ENCODE data around the gene ORAI3.

The ORAI3 gene

DNA sequence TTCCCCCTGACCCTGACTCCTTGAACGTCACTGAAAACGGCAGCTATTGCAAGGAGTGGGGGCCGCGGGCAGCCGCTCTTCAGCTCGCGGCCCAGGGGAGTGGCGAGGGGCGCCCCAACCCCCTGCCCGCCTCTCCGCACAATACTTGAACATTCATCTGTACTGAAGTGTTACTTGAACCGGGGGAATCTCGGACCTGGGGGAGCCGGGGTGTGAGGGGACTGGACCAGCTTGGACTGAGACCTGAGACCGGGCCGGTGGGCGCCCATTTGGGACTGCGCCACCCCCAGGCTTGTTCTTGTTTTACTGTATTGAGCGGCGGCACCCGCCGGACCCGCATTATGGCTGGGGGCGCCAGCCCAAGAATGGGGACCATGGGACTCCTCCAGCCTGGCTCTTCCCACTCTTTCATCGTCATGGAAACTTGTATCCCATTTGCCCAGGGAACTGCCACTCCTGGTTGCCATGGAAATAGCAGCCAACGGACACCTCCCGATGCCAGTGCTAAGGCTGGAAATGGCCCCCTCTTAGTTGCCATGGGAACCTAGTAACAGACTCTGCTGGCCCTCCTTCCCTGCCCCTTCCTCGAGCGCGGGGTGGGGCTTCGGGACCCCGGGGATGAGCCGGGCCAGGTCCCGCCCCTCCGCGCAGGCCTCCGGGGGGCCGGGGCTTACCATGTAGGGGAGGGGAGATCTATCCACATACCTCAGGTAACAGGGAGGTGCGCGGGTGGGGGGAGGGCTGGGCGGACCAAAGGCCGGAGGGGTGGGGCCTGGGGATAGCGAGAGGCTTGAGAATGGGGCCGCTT is 805 bp upstream of the ORAI3 start:
- CTCF ChIA-PET, result no interaction called here
- Mint-ChIP-seq H3K27me3 (no peaks in the 10 kb centered on the region), H3K9me3 (no peaks in the 10 kb centered on the region), H3K27ac (no peak overlapping the region), H3K4me1 (peaks cover 23% of the 10 kb centered on the region), H3K4me3 (no peak overlapping the region), H3K36me3 (peaks cover 18% of the 10 kb centered on the region)
- DNase-seq, result peak; percentile 35

DNA sequence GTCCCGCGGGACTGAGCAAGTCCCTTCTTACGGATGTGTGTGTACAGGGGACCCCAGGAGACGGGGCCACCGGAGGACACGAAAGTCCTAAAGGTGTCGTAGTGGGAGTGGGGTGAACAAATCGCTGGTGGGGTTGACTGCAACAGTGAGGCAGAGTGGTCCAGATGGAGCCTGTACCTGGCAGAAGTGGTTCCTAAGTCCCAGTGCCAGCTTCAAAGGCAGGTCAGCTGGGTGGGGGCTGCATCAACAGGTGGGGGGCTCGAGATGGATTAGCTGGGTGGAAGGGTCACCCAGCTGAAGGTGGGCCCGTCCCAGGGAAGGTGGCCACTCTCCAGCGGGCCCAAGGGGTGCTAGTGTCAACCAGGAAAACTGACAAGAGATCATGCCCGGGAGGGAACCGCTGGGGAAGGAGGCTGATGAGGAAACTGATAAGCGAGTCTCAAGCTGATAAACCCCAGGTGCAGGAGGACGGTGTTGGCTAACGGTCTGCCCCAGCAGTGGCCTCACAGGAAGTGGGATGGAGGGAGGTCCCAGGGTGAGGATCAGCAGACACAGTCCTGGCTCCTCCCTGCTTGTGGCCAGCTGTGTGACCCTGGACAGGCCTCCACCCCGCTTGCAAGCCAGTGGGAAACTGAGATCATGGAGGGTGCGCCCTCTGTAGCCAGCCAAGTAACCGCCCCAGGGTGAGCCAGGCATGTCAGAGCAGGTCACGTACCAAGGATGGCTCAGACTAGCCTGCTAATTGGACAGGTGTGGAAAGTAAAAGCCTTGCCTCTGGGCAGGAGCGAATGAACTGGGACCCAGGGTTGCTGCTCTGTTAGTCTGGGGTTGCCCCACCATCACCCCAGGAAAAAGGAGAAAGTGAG is 1.0 kb downstream of the ORAI3 start:
- Mint-ChIP-seq H3K36me3 (peaks cover 12% of the 10 kb centered on the region), H3K4me3 (peak overlapping the region; percentile 97), H3K4me1 (peaks cover 28% of the 10 kb centered on the region), H3K9me3 (no peaks in the 10 kb centered on the region), H3K27me3 (no peaks in the 10 kb centered on the region), H3K27ac (peak overlapping the region; percentile 92)
- DNase-seq, result peak; percentile 73
- CTCF ChIA-PET, result interaction anchor here (0.6 to 1.4 kb wide), 7 partner anchors 8 to 66 kb away, joined by 3 to 5 read pairs (median 5); no protein-coding TSS in a partner anchor

DNA sequence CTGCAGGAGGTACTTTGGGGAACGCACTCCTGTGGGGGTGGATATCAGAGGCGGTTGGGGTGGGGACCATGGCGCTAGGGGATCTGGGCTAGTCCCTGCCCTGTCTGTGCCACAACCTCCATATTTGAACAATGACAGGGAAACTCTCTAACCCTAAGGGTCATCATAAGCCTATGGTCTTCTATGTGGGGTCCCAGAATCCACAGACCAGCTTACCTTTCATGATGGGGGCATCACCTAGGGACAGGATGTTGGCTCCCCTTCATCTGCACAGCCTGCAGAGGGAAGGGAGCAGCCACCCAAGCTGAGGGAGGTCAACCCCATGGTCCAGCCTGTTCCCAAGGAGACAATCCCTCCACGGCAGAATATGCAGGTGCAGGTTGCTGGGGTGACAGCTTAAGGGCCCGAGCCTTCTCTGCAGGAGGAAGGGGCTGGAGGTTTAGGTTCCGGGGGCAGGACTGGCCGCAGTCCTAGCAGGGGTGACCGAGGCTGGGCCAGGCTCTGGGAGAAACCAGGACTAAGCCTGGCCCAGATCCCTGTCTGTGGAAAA is 1.7 kb downstream of the ORAI3 start:
- Mint-ChIP-seq H3K36me3 (peaks cover 12% of the 10 kb centered on the region), H3K27me3 (no peaks in the 10 kb centered on the region), H3K9me3 (no peaks in the 10 kb centered on the region), H3K4me3 (peak overlapping the region; percentile 97), H3K4me1 (peaks cover 28% of the 10 kb centered on the region), H3K27ac (peak overlapping the region; percentile 92)
- no peak for DNase-seq
- CTCF ChIA-PET, result interaction anchor here (0.8 to 1.4 kb wide), 5 partner anchors 9 to 18 kb away, joined by 3 to 5 read pairs (median 5); no protein-coding TSS in a partner anchor

DNA sequence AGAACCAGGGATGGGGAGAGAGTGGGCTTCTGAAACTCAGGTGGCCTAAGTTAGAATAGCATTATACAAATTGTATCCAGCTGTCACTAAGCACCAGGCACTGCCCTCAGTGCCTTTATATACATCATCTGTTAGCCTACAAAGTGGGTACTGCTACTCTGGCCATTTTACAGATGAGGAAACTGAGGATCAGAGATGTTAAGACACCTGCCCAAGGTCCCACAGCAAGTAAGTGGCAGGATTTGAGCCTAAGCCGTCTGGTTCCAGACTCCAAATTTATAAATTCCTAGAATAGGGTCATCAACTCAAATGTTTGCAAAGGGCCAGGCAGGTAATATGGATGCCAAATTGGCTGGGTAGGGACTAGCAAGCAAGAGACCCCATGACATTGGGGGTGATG is 2.3 kb downstream of the ORAI3 start:
- DNase-seq, result no peak
- Mint-ChIP-seq H3K36me3 (peaks cover 12% of the 10 kb centered on the region), H3K4me3 (peak overlapping the region; percentile 97), H3K4me1 (peaks cover 31% of the 10 kb centered on the region), H3K27ac (no peak overlapping the region), H3K9me3 (no peaks in the 10 kb centered on the region), H3K27me3 (no peaks in the 10 kb centered on the region)
- CTCF ChIA-PET, result no interaction called here

DNA sequence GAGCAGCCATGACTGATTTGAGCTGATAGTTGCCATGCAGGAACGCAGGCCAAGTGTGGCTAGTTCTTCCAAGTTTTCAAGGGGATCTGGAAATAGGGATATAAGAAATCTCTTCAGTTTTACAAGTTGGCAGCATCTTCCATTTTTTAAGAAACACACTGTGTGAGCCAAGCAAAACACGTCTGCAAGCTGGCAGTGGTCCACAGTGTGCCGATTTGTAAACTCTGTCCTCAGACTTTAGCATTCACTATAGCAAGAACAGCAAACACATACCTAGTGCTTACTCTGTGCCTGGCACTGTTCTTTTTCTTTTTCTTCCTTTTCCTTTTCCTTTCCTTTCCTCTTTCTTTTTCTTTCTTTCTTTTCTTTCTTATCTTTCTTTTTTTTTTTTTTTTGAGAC is 2.9 kb downstream of the ORAI3 start:
- no peak for DNase-seq
- Mint-ChIP-seq H3K36me3 (peaks cover 11% of the 10 kb centered on the region), H3K9me3 (no peaks in the 10 kb centered on the region), H3K27ac (no peak overlapping the region), H3K27me3 (no peaks in the 10 kb centered on the region), H3K4me1 (peaks cover 36% of the 10 kb centered on the region), H3K4me3 (no peak overlapping the region)
- CTCF ChIA-PET, result interaction anchor here (0.7 kb wide), 1 partner anchor 10 kb away, joined by 3 read pairs; no protein-coding TSS in a partner anchor

DNA sequence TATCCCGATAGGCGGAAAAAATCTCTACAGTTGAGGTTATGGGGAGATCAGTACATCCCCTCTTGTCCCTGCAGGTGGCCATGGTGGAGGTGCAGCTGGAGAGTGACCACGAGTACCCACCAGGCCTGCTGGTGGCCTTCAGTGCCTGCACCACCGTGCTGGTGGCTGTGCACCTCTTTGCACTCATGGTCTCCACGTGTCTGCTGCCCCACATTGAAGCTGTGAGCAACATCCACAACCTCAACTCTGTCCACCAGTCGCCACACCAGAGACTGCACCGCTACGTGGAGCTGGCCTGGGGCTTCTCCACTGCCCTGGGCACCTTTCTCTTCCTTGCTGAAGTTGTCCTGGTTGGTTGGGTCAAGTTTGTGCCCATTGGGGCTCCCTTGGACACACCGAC is 4.2 kb downstream of the ORAI3 start:
- CTCF ChIA-PET, result interaction anchor here (1.7 to 4.2 kb wide), 3 partner anchors 9 to 31 kb away, joined by 4 to 31 read pairs (median 5); no protein-coding TSS in a partner anchor
- Mint-ChIP-seq H3K4me1 (peaks cover 44% of the 10 kb centered on the region), H3K27ac (no peak overlapping the region)

DNA sequence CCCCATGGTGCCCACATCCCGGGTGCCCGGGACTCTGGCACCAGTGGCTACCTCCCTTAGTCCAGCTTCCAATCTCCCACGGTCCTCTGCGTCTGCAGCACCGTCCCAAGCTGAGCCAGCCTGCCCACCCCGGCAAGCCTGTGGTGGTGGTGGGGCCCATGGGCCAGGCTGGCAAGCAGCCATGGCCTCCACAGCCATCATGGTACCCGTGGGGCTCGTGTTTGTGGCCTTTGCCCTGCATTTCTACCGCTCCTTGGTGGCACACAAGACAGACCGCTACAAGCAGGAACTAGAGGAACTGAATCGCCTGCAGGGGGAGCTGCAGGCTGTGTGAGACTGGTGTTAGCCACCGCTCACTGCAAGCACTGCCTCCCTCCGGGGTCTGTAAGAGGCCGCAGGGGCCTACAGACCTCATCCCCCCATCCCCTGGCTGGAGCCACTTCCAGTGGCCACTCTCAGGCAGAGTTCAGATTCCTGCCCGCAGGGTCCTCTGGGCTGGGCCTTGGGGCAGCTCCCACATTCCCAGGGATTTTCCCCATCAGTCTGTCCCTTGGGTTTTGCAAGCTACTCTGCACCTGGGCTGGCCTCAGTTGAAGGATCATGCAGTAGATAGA is 4.8 kb downstream of the ORAI3 start:
- H3K9me3 Mint-ChIP-seq, result no peaks in the 10 kb centered on the region
- H3K27me3 Mint-ChIP-seq, result no peaks in the 10 kb centered on the region
- DNase-seq, result peak; percentile 74
- peaks cover 15% of the 10 kb centered on the region for H3K36me3 Mint-ChIP-seq
- H3K4me3 Mint-ChIP-seq, result no peak overlapping the region
- peak overlapping the region; percentile 24 for H3K27ac Mint-ChIP-seq
- CTCF ChIA-PET, result interaction anchor here (0.7 to 4.2 kb wide), 10 partner anchors 9 to 189 kb away, joined by 3 to 31 read pairs (median 4); no protein-coding TSS in a partner anchor
- peaks cover 46% of the 10 kb centered on the region for H3K4me1 Mint-ChIP-seq

More for the DNA sequence above, 4.2 kb downstream of the ORAI3 start:
- Mint-ChIP-seq H3K9me3 (no peaks in the 10 kb centered on the region), H3K36me3 (peaks cover 13% of the 10 kb centered on the region), H3K4me3 (no peak overlapping the region), H3K27me3 (no peaks in the 10 kb centered on the region)
- no peak for DNase-seq

DNA sequence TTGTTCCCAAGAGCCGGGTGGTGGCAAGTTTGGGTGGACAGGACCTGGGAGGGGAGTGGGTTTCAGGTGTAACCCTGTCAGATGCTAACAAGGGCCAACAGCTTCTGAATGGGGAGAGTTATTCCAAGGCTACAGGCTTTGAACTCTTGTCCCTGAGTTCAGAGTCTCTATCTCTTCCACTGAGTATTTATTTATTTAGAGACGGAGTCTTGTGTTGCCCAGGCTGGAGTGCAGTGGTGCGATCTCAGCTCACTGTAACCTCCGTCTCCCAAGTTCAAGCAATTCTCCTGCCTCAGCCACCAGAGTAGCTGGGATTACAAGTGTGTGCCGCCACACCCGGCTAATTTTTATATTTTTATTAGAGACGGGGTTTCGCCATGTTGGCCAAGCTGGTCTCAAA is 6.1 kb downstream of the ORAI3 start:
- H3K36me3 Mint-ChIP-seq, result peaks cover 20% of the 10 kb centered on the region
- CTCF ChIA-PET, result interaction anchor here (1.9 to 4.2 kb wide), 3 partner anchors 14 to 187 kb away, joined by 10 to 31 read pairs (median 11); no protein-coding TSS in a partner anchor
- no peak overlapping the region for H3K4me3 Mint-ChIP-seq
- H3K27me3 Mint-ChIP-seq, result no peaks in the 10 kb centered on the region
- peaks cover 50% of the 10 kb centered on the region for H3K4me1 Mint-ChIP-seq
- H3K9me3 Mint-ChIP-seq, result no peaks in the 10 kb centered on the region
- H3K27ac Mint-ChIP-seq, result no peak overlapping the region
- no peak for DNase-seq

DNA sequence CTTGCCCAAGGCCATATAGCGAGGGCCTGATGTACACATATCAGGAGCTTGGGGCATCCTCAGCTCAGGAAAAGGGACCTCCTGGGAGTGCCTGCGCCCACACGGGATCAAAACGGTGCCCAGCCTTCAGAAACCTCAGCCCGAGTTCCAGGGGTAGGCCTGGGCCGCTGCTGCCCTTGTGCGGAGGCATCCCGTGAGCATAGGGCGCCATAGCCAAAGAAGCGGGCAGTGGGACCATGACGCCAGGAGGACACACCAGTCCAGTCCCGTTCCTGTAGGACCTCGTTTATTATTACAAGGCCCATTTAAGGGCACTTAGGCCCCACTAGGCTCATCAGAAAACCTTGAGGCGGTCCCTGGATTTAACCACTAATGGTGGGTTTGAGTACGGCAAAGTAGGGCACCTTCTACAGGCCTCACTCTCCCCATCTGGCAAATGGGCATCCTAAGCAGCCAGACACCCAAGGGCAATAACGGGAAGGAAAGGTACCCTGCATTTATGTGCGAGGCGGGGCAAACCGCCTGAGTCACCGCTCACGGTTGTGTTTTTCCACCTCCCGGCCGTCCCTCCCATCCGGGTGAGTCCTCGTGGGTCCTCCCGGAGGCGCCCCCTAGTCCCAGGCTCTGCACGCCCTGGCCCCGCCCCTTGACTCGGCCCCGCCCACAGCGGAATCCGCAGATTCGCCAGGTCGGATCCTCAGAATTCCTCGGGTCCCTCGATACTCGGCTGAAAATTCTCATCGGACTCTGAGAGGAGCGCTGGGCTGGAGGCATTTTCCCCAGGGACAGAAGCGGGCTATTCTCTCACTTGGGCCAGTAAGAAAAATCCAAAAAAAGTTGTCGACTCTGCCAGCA is 8.0 kb downstream of the ORAI3 start:
- H3K36me3 Mint-ChIP-seq, result peaks cover 32% of the 10 kb centered on the region
- DNase-seq, result peak; percentile 90
- no peaks in the 10 kb centered on the region for H3K27me3 Mint-ChIP-seq
- H3K27ac Mint-ChIP-seq, result peak overlapping the region; percentile 98
- CTCF ChIA-PET, result interaction anchor here (4.2 kb wide), 1 partner anchor 15 kb away, joined by 31 read pairs; no protein-coding TSS in a partner anchor
- H3K4me1 Mint-ChIP-seq, result peaks cover 44% of the 10 kb centered on the region
- no peaks in the 10 kb centered on the region for H3K9me3 Mint-ChIP-seq
- peak overlapping the region; percentile 85 for H3K4me3 Mint-ChIP-seq

DNA sequence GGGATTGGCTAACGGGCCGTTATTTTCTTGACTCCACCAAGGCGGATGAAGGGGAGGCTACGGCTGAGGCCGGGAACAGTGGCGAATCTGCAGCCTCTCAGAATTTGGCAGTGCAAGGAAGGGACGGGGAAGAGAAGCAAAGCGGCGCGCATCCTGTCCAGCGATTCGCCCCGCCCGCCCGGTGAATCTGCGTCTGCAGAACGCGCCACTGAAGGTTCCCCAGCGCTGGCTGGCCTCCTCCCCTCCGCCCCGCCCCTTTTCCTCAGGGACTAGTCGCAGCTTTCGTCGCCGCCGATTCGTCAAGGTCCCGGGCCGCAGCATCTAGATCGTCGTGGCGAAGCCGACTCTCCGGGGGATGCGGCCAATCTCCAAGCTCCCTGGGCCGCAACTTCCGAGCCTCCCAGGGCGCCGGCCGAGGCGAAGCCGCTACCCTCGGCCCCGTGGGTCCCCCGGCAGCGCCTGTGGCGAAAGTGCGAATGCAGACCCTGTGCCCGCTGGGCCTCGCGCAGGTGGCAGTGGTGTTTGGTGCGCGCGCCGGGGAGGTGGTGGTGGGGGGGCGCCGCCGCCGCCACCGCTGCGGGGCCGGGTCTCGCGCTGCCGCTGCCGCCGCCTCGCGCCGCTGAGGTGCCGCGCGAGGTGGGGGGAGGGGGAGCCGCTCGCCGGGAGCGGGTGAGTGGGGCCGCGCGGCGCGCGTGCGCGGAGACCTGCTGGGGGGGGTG is 8.7 kb downstream of the ORAI3 start, which contains the start of gene SETD1A:
Gene SETD1A (plus strand): TSS at position 299 of the 719 bp plus-strand sequence. CDS start 978 bp downstream, outside the sequence.
- peak within 1 kb of the TSS; percentile 91 for H3K4me3 Mint-ChIP-seq
- CTCF ChIA-PET, result no interaction called here

DNA sequence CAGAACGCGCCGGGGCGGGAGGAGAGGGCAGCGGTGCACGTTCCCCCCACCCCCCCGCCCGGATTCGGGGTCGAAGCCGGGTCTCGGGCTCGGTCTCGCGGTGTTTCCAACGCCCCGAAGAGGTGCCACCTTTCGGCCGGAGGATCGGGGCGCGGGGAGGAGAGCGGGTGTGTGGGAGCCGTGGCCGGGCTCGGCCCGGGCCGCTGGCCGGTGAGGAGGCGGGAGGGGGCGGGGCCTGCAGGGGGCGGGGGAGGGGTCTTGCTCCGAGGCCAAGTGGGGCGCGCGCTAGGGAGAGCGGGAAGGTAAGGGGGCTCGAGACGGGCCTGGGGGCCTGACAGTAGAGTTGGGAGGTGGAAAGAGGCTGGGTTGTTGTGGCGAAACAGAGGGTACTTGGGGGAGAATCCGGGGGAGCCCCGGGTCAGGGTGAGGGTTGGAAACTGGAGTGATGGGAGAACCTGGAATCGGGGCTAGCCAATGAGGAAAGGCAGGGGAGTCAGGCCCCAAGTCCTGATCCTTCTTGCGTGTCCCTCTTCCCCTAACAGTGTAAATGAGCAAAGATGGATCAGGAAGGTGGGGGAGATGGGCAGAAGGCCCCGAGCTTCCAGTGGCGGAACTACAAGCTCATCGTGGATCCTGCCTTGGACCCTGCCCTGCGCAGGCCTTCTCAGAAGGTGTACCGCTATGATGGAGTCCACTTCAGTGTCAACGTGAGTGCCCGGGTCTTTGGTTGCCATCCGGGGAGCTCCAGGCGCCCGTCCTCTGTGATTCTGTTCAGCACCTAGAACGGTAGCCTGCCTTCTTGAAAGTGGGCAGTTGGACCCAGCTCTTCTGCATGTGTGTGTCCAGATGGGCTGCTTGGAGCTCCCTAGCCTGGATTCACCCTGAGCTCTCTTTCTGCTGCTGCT is 9.6 kb downstream of the ORAI3 start:
- Mint-ChIP-seq H3K9me3 (no peaks in the 10 kb centered on the region), H3K27me3 (no peaks in the 10 kb centered on the region), H3K36me3 (peaks cover 42% of the 10 kb centered on the region), H3K27ac (peak overlapping the region; percentile 93), H3K4me1 (peaks cover 42% of the 10 kb centered on the region), H3K4me3 (peak overlapping the region; percentile 91)
- no peak for DNase-seq
- CTCF ChIA-PET, result interaction anchor here (1.1 kb wide), 1 partner anchor 23 kb away, joined by 3 read pairs; no protein-coding TSS in a partner anchor

More for the DNA sequence above, 8.7 kb downstream of the ORAI3 start, which contains the start of gene SETD1A:
- peak; percentile 98 for DNase-seq
- Mint-ChIP-seq H3K4me1 (peaks cover 44% of the 10 kb centered on the region), H3K27ac (peak within 1 kb of the TSS; percentile 98), H3K36me3 (peaks cover 37% of the 10 kb centered on the region), H3K27me3 (no peaks in the 10 kb centered on the region), H3K9me3 (no peaks in the 10 kb centered on the region)
